Measurements from ENCODE around the gene NDUFB1. TPM values are rescaled to one million over a fixed set of nuclear protein-coding genes. Genes with fewer than 3 reads are reported as not detected.

The NDUFB1 gene
- total and polyA plus RNA-seq, 2 of the 4 experiments (the other 2 are of a cell fraction), result 32.1 to 333 TPM

- WGBS, 2 experiments (ENCODE audit: extremely low coverage in 2 of 2, insufficient read length in 1 of 2), result no CpG with 5 or more reads among the region's 1 CpG
- H4K91ac ChIP-seq (ENCODE audit: insufficient read depth, low read depth, low read length), result no peak overlapping the region
- no peak overlapping the region for H3K4ac ChIP-seq (ENCODE audit: low read depth, low read length)
- no peak overlapping the region for H3K4me2 ChIP-seq (ENCODE audit: low read depth, low read length)
- no peaks in the 10 kb centered on the region for H4K20me1 ChIP-seq (ENCODE audit: insufficient read depth, low read length)
- H4K8ac ChIP-seq (ENCODE audit: low read depth in 2 of 2, low read length in 2 of 2), result no peak overlapping the region
- no peak overlapping the region for H2AK9ac ChIP-seq (replicated peaks; ENCODE audit: low read depth, low read length, poor library complexity)
- no peak overlapping the region for H2BK20ac ChIP-seq (ENCODE audit: low read depth, low read length)
- dilution Hi-C loops (cut with HindIII; ENCODE audit: low sequenced_read_pairs, unreplicated experiment), result no loop called here
- peaks cover 37% of the 10 kb centered on the region for H3K36me3 ChIP-seq (ENCODE audit: control insufficient read depth, insufficient read depth, low read length)
- no peak overlapping the region for H3K18ac ChIP-seq (ENCODE audit: low read depth, low read length)
- H2AFZ ChIP-seq (replicated peaks; ENCODE audit: low read length, poor library complexity), result no peak overlapping the region
- CTCF ChIA-PET, result interaction anchor here (1.1 to 1.8 kb wide), 4 partner anchors 10 to 455 kb away, joined by 3 to 6 read pairs (median 6); partner anchors contain the start of gene CPSF2
- H3K23ac ChIP-seq (ENCODE audit: low read depth, low read length), result no peak overlapping the region
- H2BK15ac ChIP-seq (ENCODE audit: low read depth, low read length), result no peak overlapping the region
- no peak overlapping the region for H3K27ac ChIP-seq (ENCODE audit: insufficient read depth, low read length)
- no peak for TF ChIP-seq CEBPB (IDR thresholded peaks at IDR 0.05; ENCODE audit: low read depth, low read length)
- peak; percentile 72 for TF ChIP-seq RAD21 (IDR thresholded peaks at IDR 0.05; ENCODE audit: low read length)
- TF ChIP-seq POLR2A (IDR thresholded peaks at IDR 0.05; ENCODE audit: low read depth, low read length), result no peak
- TF ChIP-seq CTCF (conservative IDR thresholded peaks at IDR 0.05; ENCODE audit: low read depth, low read length), result peak; percentile 70
- TF ChIP-seq USF2 (IDR thresholded peaks at IDR 0.05; ENCODE audit: low read depth, low read length), result no peak
- no peak for TF ChIP-seq FOS (IDR thresholded peaks at IDR 0.05; ENCODE audit: low read depth, low read length)
- TF ChIP-seq NFE2L2 (IDR thresholded peaks at IDR 0.05; ENCODE audit: low read depth, low read length), result no peak
- no peak for TF ChIP-seq RCOR1 (IDR thresholded peaks at IDR 0.05; ENCODE audit: insufficient replicate concordance, low read length)
- TF ChIP-seq MAZ (IDR thresholded peaks at IDR 0.05; ENCODE audit: borderline replicate concordance, low read depth, low read length), result no peak
- TF ChIP-seq SMC3 (IDR thresholded peaks at IDR 0.05; ENCODE audit: low read depth, low read length), result peak; percentile 69
- TF ChIP-seq ELK1 (IDR thresholded peaks at IDR 0.05; ENCODE audit: borderline replicate concordance, low read depth, low read length), result no peak
- TF ChIP-seq BHLHE40 (IDR thresholded peaks at IDR 0.05; ENCODE audit: low read depth, low read length), result no peak
- no peak overlapping the region for H2BK5ac ChIP-seq (ENCODE audit: low read depth, low read length, poor library complexity, severe bottlenecking)
- H4K5ac ChIP-seq (ENCODE audit: low read depth, low read length), result no peak overlapping the region
- POLR2A ChIA-PET (ENCODE audit: unreplicated experiment), result no interaction called here
- no peaks in the 10 kb centered on the region for H3K9me1 ChIP-seq (ENCODE audit: insufficient read depth, low read length)
- intact Hi-C loops (cut with micrococcal nuclease), result loop anchor here (1.0 to 10.0 kb wide), 3 partner anchors 321 to 650 kb away; no protein-coding TSS in a partner anchor
- no peaks in the 10 kb centered on the region for H3K4me1 ChIP-seq (ENCODE audit: control insufficient read depth, insufficient read depth, low read length)
- no peak overlapping the region for H2BK120ac ChIP-seq (ENCODE audit: low read depth, low read length)
- in situ Hi-C loops (cut with MboI; ENCODE audit: low sequenced_read_pairs), result no loop called here
- H3K14ac ChIP-seq (replicated peaks; ENCODE audit: low read depth, low read length), result no peak overlapping the region
- no peak overlapping the region for H3K4me3 ChIP-seq (ENCODE audit: insufficient read depth, low read depth, low read length)
- peak; percentile 54; the same call in 1 of the 2 replicates for ATAC-seq (ENCODE audit: low read depth)
- no peaks in the 10 kb centered on the region; a peak in 2 of 4 replicates for H3K79me1 ChIP-seq (ENCODE audit: low read depth in 1 of 2, low read length in 2 of 2)
- H3K56ac ChIP-seq (ENCODE audit: extremely low read depth, insufficient read depth, low read length), result no peak overlapping the region
- no TSS peak for BruUV-seq (replicated peaks)
- DNase-seq, result peak; percentile 59
- no peaks in the 10 kb centered on the region for H3K27me3 ChIP-seq (ENCODE audit: control insufficient read depth, insufficient read depth, low read length)
- no peak overlapping the region for H3K9ac ChIP-seq (ENCODE audit: low read depth, low read length)
- H2AK5ac ChIP-seq (ENCODE audit: low read depth, low read length), result no peak overlapping the region
- no peaks in the 10 kb centered on the region for H3K9me3 ChIP-seq (ENCODE audit: control insufficient read depth, insufficient read depth, low read length)
Measured at GRCh38 chr14:92135269-92135668, 13.8 kb upstream of the NDUFB1 start.

Data from IMR-90 (cell line).